ENCODE data around the gene PPP1CA.
A peak's percentile ranks its signal among the peaks of the same experiment; 100 is the strongest.

Gene PPP1CA

GRCh38 chr11:67408437-67409200 lies 7.0 kb upstream of the PPP1CA start:
- no peak overlapping the region for H3K4me3 ChIP-seq (ENCODE audit: low read length)
- DNase-seq (ENCODE audit: low read depth) = no peak
- TF ChIP-seq CTCF (conservative IDR thresholded peaks at IDR 0.05; ENCODE audit: low read depth, low read length) = no peak

- H3K4me3 ChIP-seq (ENCODE audit: low read length) = no peak overlapping the region
- no peak for TF ChIP-seq CTCF (conservative IDR thresholded peaks at IDR 0.05; ENCODE audit: low read depth, low read length)
- no peak for DNase-seq (ENCODE audit: low read depth)
Measured at GRCh38 chr11:67407688-67408163, 6.1 kb upstream of the PPP1CA start.

GRCh38 chr11:67406969-67407687 lies 5.5 kb upstream of the PPP1CA start:
- no peak overlapping the region for H3K4me3 ChIP-seq (ENCODE audit: low read length)
- DNase-seq (ENCODE audit: low read depth) = no peak

GRCh38 chr11:67406420-67406968 lies 4.8 kb upstream of the PPP1CA start:
- no peak overlapping the region for H3K4me3 ChIP-seq (ENCODE audit: low read length)
- TF ChIP-seq CTCF (conservative IDR thresholded peaks at IDR 0.05; ENCODE audit: low read depth, low read length) = no peak
- DNase-seq (ENCODE audit: low read depth) = no peak

More at GRCh38 chr11:67406969-67407687, 5.5 kb upstream of the PPP1CA start:
- TF ChIP-seq CTCF (conservative IDR thresholded peaks at IDR 0.05; ENCODE audit: low read depth, low read length) = peak; percentile 9

GRCh38 chr11:67405688-67406339 lies 4.2 kb upstream of the PPP1CA start:
- H3K4me3 ChIP-seq (ENCODE audit: low read length) = no peak overlapping the region
- no peak for DNase-seq (ENCODE audit: low read depth)
- no peak for TF ChIP-seq CTCF (conservative IDR thresholded peaks at IDR 0.05; ENCODE audit: low read depth, low read length)

GRCh38 chr11:67405196-67405567 lies 3.5 kb upstream of the PPP1CA start:
- H3K4me3 ChIP-seq (ENCODE audit: low read length) = no peak overlapping the region
- no peak for DNase-seq (ENCODE audit: low read depth)

More at GRCh38 chr11:67405196-67405567, 3.5 kb upstream of the PPP1CA start:
- no peak for TF ChIP-seq CTCF (conservative IDR thresholded peaks at IDR 0.05; ENCODE audit: low read depth, low read length)
